ENCODE measurements around the gene PDE8B.

- no peak for TF ChIP-seq CTCF (IDR thresholded peaks at IDR 0.05; ENCODE audit: low read length)
- TF ChIP-seq EZH2 (optimal IDR thresholded peaks at IDR 0.05; ENCODE audit: low read depth, low read length): no peak
Observed at GRCh38 chr5:77369566-77369965, 159.1 kb downstream of the PDE8B start.

Data from MM.1S (cell line).